Spleen (tissue), 11 donors: Measurements from ENCODE around the gene VPS8. TPM values are rescaled to one million over a fixed set of nuclear protein-coding genes. Genes with fewer than 3 reads are reported as not detected.

Source experiments
- DNase-seq: peaks from one replicate; pipeline ENCODE4 v3.0.0-alpha.2; 2020
- H3K27ac ChIP-seq, 8 donors: fragments of 200-600 bp; sonication (generic) in 7 of 8; 1 replicate in 4 of 8; 2 replicates in 4 of 8; pipeline versions ENCODE4 v1.5.0 to v1.8.0; 2016 to 2021; ENCODE audit warnings: inconsistent platforms in 4 of 8, mild to moderate bottlenecking in 4 of 8, moderate library complexity in 1 of 8
- H3K27me3 ChIP-seq, 7 donors: fragments of 200-600 bp; sonication (generic) in 6 of 7; replicated peaks in 1 of 7; 1 replicate in 4 of 7; 2 replicates in 3 of 7; pipeline versions ENCODE4 v1.5.0 to v1.8.0; 2016 to 2021; ENCODE audit warnings: inconsistent platforms in 3 of 7, mild to moderate bottlenecking in 1 of 7
- H3K36me3 ChIP-seq, 6 donors: fragments of 200-600 bp; sonication (generic) in 5 of 6; 1 replicate in 4 of 6; 2 replicates in 2 of 6; pipeline versions ENCODE4 v1.5.0 to v1.8.0; 2016 to 2021; ENCODE audit warnings: inconsistent platforms in 2 of 6
- H3K4me1 ChIP-seq, 6 donors: fragments of 200-600 bp; sonication (generic) in 5 of 6; 1 replicate in 3 of 6; 2 replicates in 3 of 6; pipeline versions ENCODE4 v1.5.0 to v1.8.0; 2016 to 2021; ENCODE audit warnings: inconsistent platforms in 3 of 6
- H3K4me3 ChIP-seq, 8 donors: fragments of 200-600 bp; sonication (generic) in 7 of 8; 1 replicate in 4 of 8; 2 replicates in 4 of 8; pipeline versions ENCODE4 v1.5.0 to v1.8.0; 2016 to 2021; ENCODE audit warnings: inconsistent platforms in 4 of 8, mild to moderate bottlenecking in 4 of 8, moderate library complexity in 2 of 8
- H3K9me3 ChIP-seq, 8 donors: fragments of 200-600 bp; sonication (generic) in 7 of 8; 1 replicate in 4 of 8; 2 replicates in 4 of 8; pipeline versions ENCODE4 v1.5.0 to v1.8.0; 2016 to 2021; ENCODE audit warnings: inconsistent platforms in 4 of 8
- POLR2A ChIP-seq, 3 donors: fragments of 450-650 bp; IDR thresholded peaks; one replicate each; pipeline ENCODE4 v1.5.1; 2017; ENCODE audit warnings: antibody characterized with exemption in 3 of 3, mild to moderate bottlenecking in 1 of 3
- POLR2AphosphoS5 ChIP-seq, 3 donors: sonication (generic); formaldehyde crosslinking; IDR thresholded peaks; one replicate each; pipeline ENCODE4 v1.5.1; 2017; ENCODE audit warnings: antibody characterized with exemption in 3 of 3
- WGBS, 5 donors: extraction: QIAGEN DNeasy Blood & Tissue Kit in 3 of 5; methylation state at CpG; one replicate each; pipeline versions ENCODE4 v1.1.5 to v1.1.7; 2013 to 2018; 5-methylcytosine and 5-hydroxymethylcytosine counted together
- intact Hi-C: fragments of 100-400 bp; cut with DNase I; formaldehyde crosslinking; loops from one replicate; pipeline ENCODE4 v1.15.0; 2023; ENCODE audit warnings: low total_unique reads
- polyA plus RNA-seq, 3 donors: library from polyadenylated mRNA; stranded (reverse); fragments of 200-250 nt; gene quantifications; one replicate each; pipeline ENCODE4 v1.2.1, GENCODE V29; 2013
- total RNA-seq, 7 donors: library from RNA; depleted of rRNA in 3 of 7; stranded (reverse); fragments of >200 nt in 3 of 7; fragmentation: NEBNext Ultra II Directional in 4 of 7; extraction: Animal tissue kit (Norgen Biotek cat#: 25700) in 4 of 7; gene quantifications; one replicate each; pipeline versions ENCODE4 v1.1.0 to v1.2.1, GENCODE V29; 2016 to 2021
- TF ChIP-seq, protein P1 (sequence below), 11 experiments: fragments of 200-600 bp in 7 of 11; fragments of 450-650 bp in 4 of 11; sonication (generic) in 4 of 11; IDR thresholded peaks in 8 of 11; conservative IDR thresholded peaks in 3 of 11; 1 replicate in 7 of 11; 2 replicates in 4 of 11; pipeline versions ENCODE4 v1.4.0 to v1.8.0; 2016 to 2021; ENCODE audit warnings: antibody characterized with exemption in 11 of 11, inconsistent platforms in 4 of 11, mild to moderate bottlenecking in 1 of 11
- donor health status: healthy with polysubstance abuse.
- donor health status: DM: no; HTN: no; CAD: no; lungs with moderate emphysema.
- donor health status: DM: no; HTN: no; CAD: no.
- donor health status: Bipolar disorder and iron deficiency.
- donor health status: healthy.
- donor health status: DM: no; HTN: no; CAD: no.
- donor health status: DM: yes; HTN: yes; CAD: no.

Gene VPS8
- total and polyA plus RNA-seq, 10 donors: 9.1 to 169 (median 97.5) TPM

DNA sequence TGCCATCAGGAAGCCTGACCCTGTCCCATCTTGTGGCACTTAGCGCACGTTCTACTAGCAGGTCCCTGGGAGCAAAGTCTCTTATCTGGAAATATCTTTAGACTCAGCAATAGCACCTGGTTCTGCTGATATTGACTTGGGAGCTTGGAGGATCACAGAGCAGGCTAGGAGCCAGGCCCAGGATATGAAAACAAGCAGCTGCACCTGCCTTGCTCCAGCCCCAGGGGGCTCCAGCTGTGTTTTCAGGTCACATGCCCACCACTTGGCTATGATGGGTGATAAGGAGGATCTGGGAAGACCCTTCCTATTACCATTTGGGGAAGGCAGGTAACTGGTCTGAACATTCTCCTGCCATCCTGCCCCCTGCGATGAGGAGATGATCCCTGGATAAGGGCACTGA is 253.1 kb downstream of the VPS8 start:
- Histone ChIP-seq H3K27ac (no peak overlapping the region), H3K27me3 (no peaks in the 10 kb centered on the region), H3K36me3 (no peaks in the 10 kb centered on the region), H3K4me1 (peaks cover 0 to 6% (median 0%) of the 10 kb centered on the region in 6 donors), H3K4me3 (no peak overlapping the region), H3K9me3 (peaks cover 0 to 18% (median 13%) of the 10 kb centered on the region in 8 donors)
- TF ChIP-seq, protein P1, sequence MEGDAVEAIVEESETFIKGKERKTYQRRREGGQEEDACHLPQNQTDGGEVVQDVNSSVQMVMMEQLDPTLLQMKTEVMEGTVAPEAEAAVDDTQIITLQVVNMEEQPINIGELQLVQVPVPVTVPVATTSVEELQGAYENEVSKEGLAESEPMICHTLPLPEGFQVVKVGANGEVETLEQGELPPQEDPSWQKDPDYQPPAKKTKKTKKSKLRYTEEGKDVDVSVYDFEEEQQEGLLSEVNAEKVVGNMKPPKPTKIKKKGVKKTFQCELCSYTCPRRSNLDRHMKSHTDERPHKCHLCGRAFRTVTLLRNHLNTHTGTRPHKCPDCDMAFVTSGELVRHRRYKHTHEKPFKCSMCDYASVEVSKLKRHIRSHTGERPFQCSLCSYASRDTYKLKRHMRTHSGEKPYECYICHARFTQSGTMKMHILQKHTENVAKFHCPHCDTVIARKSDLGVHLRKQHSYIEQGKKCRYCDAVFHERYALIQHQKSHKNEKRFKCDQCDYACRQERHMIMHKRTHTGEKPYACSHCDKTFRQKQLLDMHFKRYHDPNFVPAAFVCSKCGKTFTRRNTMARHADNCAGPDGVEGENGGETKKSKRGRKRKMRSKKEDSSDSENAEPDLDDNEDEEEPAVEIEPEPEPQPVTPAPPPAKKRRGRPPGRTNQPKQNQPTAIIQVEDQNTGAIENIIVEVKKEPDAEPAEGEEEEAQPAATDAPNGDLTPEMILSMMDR (IDR thresholded peaks at IDR 0.05 in 8 of 11, conservative IDR thresholded peaks at IDR 0.05 in 3 of 11): no peak
- TF ChIP-seq POLR2AphosphoS5 (IDR thresholded peaks at IDR 0.05) (no peak), POLR2A (IDR thresholded peaks at IDR 0.05) (no peak)
- DNase-seq: no peak
- whole genome bisulfite sequencing, 5 donors: 82 to 100% (median 92%) methylated on average over 3 of the region's 3 CpGs
- intact Hi-C loops: no loop called here

DNA sequence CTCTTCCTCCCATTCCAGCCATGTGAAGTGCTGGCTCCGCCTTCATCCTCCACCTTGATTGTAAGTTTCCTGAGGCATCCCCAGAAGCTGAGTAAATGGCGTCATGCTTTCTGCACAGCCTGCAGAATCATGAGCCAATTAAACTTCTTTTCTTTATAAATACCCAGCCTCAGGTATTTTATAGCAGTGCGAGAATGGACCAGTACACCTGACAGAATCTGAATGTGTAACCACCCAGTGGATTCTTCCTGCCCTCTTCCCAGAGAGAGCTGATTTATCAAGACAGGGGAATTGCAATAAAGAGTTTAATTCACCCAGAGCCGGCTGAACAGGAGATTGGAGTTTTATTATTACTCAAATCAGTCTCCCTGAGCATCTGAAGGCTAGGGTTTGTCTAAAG is 254.3 kb downstream of the VPS8 start:
- Histone ChIP-seq H3K9me3 (peaks cover 0 to 6% (median under 1%) of the 10 kb centered on the region in 8 donors), H3K36me3 (no peaks in the 10 kb centered on the region), H3K4me3 (no peak overlapping the region), H3K27me3 (no peaks in the 10 kb centered on the region), H3K4me1 (peaks cover 0 to 10% (median 0%) of the 10 kb centered on the region in 6 donors), H3K27ac (no peak overlapping the region)
- intact Hi-C loops: no loop called here
- TF ChIP-seq, protein P1 (IDR thresholded peaks at IDR 0.05 in 8 of 11, conservative IDR thresholded peaks at IDR 0.05 in 3 of 11): no peak
- WGBS, 5 donors: 86 to 93% (median 90%) methylated on average over 4 of the region's 4 CpGs
- DNase-seq: no peak

- Histone ChIP-seq H3K27me3 (no peaks in the 10 kb centered on the region), H3K4me3 (no peak overlapping the region), H3K27ac (no peak overlapping the region), H3K36me3 (no peaks in the 10 kb centered on the region), H3K9me3 (no peaks in the 10 kb centered on the region), H3K4me1 (peaks cover 0 to 10% (median 0%) of the 10 kb centered on the region in 6 donors)
- WGBS, 5 donors: 90 to 93% (median 92%) methylated on average over 11 of the region's 11 CpGs
- intact Hi-C loops: no loop called here
- TF ChIP-seq, protein P1 (IDR thresholded peaks at IDR 0.05 in 8 of 11, conservative IDR thresholded peaks at IDR 0.05 in 3 of 11): no peak
- TF ChIP-seq POLR2AphosphoS5 (IDR thresholded peaks at IDR 0.05): no peak
- TF ChIP-seq POLR2A (IDR thresholded peaks at IDR 0.05): no peak
- no peak for DNase-seq
These were observed 255.2 kb downstream of the VPS8 start for GRCh38 chr3:185067173-185067572.

GRCh38 chr3:185069037-185070030 is 257.4 kb downstream of the VPS8 start:
- Histone ChIP-seq H3K9me3 (no peaks in the 10 kb centered on the region), H3K27me3 (no peaks in the 10 kb centered on the region), H3K27ac (no peak overlapping the region), H3K4me1 (peaks cover 0 to 10% (median 0%) of the 10 kb centered on the region in 6 donors), H3K4me3 (no peak overlapping the region), H3K36me3 (no peaks in the 10 kb centered on the region)
- no peak for DNase-seq
- no peak for TF ChIP-seq POLR2A (IDR thresholded peaks at IDR 0.05)
- no peak for TF ChIP-seq POLR2AphosphoS5 (IDR thresholded peaks at IDR 0.05)
- TF ChIP-seq, protein P1 (IDR thresholded peaks at IDR 0.05 in 8 of 11, conservative IDR thresholded peaks at IDR 0.05 in 3 of 11): no peak
- 81 to 88% (median 85%) methylated on average over 21 to 28 of the region's 28 CpGs for WGBS, 5 donors
- intact Hi-C loops: no loop called here
